NCI-H146 treated with DMSO at 0.1 percent for 48 hours (cell line): Measurements from ENCODE around the gene GALNT10.

Experiments used
- DNase-seq: peaks from one replicate; lab custom pipeline; 2025; ENCODE audit not compliant: unreplicated experiment; lab: John Stamatoyannopoulos, UW

The GALNT10 gene

DNA sequence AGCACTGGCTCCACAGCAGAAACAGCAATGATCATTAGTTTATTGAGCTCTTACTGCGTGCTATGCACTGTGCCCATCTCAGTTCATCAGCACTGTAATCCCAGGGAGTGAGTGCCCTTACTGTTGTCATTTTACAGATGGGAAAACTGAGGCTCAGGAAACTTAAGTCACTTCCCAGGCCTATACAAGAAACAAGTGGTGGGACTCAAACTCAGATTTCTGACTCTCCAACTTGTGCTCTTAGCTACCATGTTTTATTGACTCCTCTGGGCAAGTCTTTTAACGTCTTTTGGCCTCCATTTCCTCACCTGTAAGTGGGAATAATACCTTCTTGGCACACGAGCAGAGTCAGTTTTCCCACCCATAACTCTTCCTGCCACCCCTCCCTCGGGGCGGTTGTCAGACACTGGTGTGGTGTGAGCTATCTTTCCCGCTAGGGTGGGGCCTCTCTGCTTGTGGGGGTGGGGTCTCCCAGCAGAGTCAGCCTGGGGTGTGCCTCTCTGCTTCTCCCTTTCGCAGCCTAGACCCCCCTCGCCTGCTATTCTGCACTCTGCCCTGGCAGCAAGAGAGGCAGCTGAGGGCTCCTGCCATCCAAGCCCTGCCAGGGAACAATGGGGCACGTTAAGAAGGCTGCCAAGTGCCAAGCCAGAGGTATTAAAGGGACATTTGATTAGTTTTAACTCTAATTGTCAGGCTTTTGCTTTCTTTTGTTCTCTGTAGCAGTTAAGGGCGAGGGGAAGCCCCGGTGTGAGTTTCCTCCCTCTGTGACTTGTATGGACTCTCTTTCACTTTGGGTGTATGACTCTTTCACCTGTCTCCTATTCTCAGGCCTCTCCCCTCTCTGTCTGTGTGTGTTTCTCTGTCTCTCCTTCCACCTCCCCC, 12.1 kb downstream of the GALNT10 start:
- no peak for DNase-seq

DNA sequence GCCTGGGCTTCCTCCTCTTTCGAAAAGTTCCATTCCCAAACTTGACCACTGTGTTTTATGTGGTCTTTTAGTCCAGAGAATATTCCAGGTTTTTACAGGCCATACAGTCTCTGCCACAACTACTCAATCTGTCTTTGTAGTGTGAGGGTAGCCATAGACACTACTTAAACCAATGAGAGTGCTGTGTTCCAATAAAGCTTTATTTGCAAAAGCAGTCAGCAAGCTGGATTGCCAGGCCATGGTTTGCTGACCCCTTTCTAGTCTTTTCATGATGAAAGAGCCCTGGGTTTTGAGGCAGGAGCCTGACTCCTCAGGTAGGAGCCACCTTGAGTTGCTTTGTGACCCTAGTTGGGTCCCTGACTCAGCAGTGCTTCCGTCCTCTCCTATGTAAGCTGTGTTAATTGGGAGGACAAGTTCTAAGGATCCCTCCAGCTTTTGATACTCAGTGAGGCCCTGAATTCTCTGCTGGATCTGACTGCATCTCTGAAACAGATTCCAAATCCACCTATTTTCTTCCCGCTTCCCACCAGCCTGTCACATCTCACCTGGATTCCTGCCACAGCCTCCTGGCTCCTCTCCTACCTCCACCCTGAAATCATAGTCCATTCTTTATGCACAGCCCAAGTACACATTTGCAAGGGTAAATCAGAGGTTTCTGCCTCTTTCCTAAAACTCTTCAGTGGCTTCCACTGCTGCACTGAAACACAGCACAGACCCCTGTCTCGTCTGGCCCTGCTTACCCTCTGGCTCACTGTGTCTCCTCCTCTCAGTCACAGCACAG, 13.5 kb downstream of the GALNT10 start:
- DNase-seq = no peak

DNA sequence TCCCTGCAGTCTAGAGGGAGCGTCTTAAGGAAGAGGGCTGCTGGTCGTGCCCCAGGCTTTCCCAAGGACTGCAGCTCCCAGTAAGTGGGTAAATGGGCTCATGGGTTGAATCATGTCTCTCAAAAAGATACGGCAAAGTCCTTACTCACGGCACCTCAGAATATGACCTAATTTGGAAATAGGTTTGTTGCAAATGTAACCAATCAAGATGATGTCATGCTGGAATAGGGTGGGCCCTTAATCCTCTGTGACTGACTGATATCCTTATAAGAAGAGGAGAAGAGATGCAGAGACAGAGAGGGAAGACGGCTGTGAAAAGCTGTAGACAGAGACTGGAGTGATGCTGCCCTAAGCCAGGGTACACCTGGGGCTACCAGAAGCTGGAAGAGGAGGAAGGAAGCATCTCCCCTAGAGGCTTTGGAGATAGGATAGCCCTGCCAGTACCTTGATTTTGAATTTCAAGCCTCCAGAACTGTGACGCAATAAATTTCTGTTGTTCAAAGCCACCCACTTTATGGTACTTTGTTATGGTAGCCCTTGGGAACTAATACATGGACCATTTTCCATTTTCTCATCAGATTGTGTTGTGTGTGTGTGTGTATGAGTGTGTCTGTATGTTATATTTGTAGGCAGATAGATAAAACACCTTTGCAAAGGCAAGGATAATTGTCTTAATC, 15.0 kb downstream of the GALNT10 start:
- DNase-seq = no peak

DNA sequence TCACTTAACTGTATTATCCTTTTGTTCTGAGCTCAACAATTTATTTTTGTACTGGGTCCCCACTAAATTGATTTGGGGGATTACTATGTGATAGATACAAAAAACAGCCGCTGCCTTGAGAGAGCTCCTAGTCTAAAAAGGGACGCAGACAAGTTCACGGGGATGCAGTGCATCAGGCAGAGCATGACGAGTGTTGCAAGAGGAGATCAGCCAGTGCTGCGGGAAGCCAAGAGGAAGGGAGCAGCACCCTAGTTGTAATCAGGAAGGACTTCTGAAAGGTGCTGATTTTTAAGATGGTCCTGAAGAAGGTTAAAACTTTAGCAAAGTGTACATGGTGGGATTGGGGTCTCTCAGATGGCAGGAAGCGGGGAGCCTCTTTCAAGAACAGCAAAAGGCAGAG, 15.8 kb downstream of the GALNT10 start:
- DNase-seq = no peak

DNA sequence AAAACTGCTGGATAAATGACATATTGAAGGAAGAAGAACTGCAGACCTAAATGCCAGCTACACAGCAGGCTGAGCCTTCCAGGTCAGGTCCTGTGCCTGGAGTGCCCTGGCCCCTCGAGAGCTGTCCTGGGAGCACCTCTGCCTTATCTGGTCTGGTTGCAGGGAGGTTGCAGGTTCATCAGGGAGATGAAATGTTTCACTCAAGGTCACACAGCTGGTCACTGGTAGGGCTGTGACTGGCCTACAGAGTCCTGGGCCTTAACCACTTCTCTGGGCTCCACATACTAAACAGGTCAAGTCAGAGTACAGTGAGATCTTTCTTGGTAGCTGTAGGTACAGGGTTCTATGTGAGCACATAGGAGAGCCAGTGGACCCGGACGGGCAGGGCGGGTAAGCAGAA, 16.7 kb downstream of the GALNT10 start:
- no peak for DNase-seq

DNA sequence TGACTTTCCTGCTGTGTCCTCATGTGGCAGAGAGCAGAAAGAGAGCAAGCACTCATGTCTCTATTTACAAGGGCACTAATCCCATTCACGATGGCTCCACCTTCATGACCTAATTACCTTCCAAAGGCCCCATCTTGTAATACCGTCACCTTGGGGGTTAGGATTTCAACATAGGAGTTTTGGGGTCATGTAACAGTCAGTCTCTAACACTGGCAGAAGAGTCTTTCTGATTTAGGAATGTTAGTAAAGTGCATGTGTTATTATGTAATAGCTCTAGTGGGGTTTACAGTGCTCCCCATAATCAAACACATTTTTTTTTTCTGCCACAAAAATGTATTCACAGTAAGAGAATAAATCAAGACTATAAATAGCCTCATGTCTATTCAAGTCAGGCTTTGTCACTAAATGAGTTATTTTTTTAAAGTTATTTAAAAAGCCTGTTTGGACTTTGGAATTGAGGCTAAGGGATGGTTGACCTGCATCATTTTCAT, 19.1 kb downstream of the GALNT10 start:
- no peak for DNase-seq

DNA sequence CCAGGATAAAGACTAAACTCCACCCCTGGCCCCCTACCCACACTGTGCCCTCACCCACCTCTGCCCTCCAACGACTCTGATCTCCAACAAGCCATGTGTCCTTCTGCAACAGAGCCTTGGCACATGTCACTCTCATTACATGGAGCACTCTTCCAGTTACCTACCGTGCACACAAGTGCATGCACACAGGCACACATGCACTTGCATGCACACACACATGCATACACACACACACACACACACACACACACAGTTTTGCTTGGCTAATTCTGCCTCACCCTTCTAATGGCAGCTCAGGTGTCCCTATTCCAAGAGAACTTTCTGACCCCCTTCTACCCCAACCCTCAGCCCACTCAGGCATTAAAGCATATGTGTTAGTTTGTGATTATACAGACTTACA, 19.6 kb downstream of the GALNT10 start:
- no peak for DNase-seq

DNA sequence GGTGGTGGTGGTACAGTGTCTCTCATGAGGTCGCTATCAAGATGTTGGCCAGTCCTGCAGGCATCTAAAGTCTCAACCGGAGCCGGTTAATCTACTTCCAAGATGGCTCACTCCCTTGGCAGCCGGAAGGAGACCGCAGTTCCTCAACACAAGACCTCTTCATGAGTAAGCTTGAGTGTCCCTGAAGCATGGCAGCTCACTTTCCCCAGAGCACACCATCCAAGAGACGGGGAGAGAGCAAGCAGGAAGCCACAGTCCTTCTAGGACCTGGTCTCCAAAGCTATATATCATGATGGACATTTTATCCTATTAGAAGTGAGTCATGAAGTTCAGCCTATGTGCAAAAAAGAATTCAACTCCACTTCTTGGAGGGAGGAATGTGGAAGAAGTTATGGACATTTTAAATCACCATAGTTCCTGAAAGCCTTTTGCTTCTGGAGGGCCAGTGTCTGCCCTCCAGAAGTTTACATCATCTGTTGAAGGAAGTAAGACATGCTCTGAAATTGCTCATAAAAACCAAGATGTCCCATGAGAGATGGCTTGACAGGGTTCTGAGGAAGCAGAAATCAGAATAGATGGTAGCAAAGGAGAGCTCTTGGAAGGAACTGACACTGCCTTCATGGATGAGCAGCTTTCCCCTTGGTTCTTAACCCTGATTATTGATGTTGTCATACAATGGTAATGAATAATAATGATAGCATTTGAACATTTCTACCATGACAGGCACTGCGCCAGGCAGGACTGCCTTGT, 21.3 kb downstream of the GALNT10 start:
- DNase-seq = no peak

DNA sequence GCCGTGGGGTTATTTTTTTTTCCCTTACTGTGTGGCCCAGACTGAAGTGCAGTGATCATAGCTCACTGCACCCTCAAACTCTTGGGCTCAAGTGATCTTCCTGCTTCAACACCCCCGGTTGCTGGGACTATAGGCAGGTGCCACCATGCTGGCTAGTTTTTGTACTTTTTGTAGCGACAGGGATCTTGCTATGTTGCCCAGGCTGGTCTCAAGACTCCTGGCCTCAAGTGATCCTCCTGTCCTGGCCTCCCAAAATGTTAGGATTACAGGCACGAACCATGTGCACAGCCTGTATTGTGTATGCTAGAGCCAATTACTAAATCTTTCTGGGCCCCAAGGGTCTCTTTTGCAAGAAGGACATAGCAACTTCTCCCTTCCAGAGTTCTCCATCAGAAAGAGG, 23.1 kb downstream of the GALNT10 start:
- no peak for DNase-seq

DNA sequence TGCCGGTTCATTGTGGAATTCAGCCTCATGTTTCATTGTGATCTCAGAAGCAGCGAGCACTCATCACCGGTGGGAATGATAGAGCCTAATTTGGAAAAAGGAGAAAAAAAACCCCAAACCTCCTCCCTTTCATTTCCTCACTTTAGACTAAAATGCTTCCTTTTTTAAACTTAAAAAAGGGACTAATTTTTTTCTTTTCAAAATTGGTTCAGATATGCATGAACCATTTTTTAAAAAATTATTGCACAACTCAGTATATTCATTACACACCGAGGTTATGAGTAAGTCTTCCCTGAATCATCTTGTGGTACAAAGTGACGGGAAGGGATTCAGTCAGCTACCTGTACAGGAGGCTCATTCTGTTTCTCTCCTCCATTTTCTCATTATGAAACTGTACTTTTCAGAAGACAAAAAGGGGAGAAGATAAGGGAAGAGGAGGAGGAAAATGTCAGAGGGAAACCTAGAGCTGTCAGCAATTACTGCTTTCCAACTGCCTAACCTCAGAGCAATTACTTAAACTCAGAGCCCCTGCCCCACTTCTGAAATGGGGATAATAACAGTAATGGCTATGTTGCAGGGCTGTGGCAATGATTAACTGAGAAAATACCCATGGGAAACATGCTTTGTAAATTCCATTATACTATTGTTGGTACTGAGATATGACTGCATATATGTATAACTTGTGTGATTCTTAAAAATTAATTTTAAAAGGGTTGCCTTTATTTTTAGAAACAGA, 24.0 kb downstream of the GALNT10 start:
- no peak for DNase-seq

DNA sequence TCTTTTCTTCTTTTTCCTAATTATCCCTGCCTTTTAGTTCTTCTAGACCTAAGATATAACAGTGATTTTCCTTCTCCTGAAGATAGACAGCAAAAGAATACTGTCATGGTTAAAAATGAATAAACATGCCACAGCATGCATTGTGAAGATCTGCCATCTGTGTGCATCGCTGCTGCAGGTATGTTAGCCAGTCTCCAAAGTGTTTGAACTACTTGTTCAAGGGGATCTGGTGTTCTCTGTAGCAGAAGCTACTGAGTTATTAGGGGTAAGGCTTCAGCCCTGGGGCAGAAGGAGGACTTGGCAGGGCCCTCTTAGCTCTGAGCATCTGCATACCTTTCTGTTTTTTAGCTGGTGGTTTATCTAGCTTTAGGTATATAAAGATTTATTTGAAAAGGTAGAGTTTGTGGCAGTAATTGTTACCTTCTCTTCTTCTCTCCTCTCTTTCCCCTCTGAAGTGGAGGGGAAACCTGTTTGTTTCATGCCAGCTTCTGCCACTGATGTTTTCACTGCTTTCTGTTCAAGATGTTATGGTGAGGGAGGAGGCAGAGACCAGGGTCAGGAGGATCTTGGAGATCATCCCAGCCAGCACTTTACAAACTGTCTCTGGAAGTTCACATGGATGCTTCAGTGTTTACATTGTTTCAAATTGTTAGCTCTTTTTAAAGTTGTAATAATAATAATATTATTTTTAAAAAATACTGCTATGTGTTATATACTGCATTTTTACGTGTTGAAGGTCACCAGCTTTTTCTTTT, 25.2 kb downstream of the GALNT10 start:
- DNase-seq = no peak

DNA sequence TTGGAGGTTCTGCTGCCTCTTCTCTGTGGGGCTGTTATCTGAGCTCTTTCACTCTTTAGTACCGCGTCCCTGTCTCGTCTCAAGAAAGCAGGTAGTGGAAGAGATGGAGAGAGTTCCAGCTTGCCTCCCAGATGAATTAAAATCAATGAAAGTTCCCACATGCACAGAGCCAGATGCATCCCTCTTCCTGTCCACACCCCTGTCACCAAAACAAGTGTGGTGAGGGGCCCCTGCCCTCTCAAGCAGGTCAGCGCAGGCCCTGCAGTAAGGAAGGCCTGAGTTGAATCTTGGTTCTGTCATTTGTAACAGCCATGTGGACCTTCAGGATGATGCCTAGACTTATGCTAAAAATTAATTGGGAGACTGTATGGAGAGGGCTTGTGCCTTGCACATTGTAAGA, 26.9 kb downstream of the GALNT10 start:
- no peak for DNase-seq

DNA sequence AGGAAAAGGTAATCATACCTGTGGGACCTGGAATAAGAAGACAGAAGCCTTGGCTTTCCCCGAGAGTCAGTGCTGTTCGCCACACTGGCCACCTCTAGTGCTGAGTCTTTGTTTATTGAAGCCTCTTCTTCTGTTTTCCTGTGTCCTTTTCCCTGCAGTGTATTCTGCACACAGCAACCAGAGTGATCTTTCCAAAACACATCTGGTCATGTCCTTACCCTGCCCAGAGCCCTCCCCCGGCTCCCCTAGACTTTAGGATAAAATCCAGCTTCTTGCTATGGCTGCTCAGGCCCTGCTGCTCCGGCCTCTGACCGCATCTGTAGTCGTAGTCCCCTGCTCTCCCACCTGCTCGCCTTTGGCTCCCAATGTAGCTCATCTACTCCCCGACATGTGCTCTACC, 28.3 kb downstream of the GALNT10 start:
- no peak for DNase-seq

DNA sequence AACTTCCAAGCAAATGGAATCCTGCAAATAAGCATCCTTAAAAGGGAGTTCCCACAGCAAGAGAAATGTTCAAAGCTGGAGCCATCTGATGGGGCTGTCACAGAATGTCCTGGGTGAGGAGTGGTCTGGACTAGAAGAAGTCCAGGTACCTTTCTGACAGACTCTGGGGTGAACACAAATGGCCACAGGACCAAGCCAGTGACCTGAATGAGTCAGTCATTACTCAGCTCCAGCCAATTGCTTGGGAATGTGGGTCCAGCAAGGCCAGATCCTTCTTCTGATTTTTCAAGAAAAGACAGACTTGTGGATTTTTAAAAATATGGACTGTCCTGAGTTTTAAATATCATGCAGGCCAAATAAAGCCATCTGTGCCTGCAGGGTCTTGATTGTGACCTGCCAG, 30.1 kb downstream of the GALNT10 start:
- no peak for DNase-seq

DNA sequence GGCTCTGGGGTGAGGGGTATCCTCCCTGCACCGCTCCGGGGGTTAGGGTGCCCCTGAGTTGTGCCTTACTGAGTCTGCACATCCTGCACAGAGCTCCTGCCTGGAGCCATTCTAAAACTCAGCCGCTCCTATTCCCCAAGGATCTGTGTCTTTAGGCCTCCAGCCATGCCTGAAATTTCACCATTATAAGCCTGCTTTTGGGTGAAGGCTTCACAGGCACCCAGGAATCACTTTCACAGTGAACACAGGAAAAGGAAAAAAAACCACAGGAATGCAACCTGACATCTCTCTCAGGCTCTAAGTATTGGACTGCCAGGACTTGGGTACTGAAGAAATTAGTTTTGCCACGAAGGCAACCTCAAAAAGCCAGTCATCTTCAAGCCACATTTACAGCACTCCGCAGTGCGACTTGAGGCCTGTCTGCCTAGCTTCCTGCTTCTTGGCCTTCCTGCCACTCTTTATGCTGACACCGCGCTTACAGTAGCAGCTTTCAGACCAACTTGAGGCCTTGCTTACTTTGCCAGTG, 30.9 kb downstream of the GALNT10 start:
- no peak for DNase-seq

DNA sequence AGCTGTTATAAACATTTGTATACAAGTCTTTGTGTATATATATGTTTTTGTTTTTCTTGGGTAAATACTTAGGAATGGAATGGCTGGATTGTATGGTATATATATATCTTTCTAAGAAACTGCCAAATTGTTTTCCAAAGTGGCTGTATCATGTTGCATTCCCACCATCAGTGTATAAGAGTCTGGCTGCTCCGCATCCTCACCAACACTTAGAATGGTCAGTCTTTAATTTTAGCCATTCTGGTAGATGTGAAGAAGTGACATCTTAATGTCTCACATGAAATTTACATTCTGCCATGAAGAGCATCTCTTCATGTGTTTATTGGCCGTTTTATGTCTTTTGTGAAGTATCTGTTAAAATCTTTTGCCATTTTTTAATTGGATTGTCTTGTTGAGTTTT, 31.9 kb downstream of the GALNT10 start:
- no peak for DNase-seq

DNA sequence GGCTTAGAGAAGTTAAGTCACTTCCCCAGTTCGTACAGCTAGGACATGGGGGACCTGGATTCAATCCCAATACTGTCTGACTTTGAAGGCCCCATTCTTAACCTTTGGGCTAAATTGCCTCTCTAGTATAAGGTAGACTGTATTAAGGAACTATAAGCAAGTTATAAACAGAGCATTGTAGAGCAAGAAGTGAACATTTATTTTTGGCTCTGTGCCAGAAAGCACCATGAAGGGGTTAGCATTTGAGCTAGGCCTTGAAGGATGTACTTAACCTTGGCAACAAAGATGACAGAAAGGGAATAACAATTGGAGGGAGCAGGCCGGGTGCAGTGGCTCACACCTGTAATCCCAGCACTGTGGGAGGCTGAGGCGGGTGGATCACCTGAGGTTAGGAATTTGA, 32.8 kb downstream of the GALNT10 start:
- DNase-seq = no peak

DNA sequence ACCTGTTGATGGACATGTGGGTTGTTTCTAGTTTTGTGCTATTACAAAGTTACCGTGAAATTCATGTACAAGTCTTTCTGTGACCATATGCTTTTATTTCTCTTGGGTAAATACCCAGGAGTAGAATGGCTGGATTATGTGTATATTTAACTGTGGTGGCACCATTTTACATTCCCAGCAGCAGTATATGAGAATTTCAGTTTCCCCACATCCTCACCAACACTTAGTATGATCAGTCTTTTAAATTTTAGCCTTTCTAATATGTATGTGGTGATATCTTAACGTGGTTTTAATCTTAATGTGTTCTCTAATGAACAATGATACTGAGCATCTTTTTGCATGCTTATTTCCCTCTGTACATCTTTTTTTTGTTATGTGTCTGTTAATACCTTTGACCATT, 36.6 kb downstream of the GALNT10 start:
- DNase-seq = no peak

DNA sequence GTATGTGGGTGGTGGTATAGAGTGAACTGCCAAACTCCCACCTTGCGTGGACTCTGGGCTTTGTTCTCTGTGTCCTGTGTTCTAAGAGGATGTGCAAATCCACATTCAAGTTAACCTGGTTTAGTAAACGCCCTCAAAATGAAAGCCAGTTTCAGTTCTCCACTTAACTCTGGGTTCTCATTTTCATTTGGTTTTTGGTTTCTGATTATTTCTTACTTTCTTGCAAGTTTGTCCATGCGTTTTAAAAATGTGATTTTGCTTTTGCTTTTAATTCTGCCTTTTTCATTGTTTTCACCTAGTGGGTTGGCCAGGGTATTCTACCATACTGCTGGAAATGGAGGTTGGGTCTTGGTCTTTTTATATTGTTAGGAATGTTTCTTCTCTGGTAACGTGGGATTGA, 38.2 kb downstream of the GALNT10 start:
- DNase-seq = no peak
